ENCODE measurements around the gene PCK2. TPM values are rescaled to one million over a fixed set of nuclear protein-coding genes. Genes with fewer than 3 reads are reported as not detected.
A peak's percentile ranks its signal among the peaks of the same experiment; 100 is the strongest.

Gene PCK2
- total and polyA plus RNA-seq, 9 donors: 2.5 to 15.6 (median 3.6) TPM

- Histone ChIP-seq H3K4me1 (ENCODE audit: control insufficient read depth, insufficient read depth, low read length) (peaks cover 11% of the 10 kb centered on the region), H3K27ac (ENCODE audit: low read length) (no peak overlapping the region), H3K9me3 (replicated peaks; ENCODE audit: control insufficient read depth, low read depth, low read length) (no peaks in the 10 kb centered on the region), H3K4me3 (ENCODE audit: low read length) (no peak overlapping the region), H3K27me3 (ENCODE audit: control insufficient read depth, insufficient read depth, low read length) (peaks cover 41% of the 10 kb centered on the region), H3K36me3 (ENCODE audit: control insufficient read depth, insufficient read depth, low read length) (no peaks in the 10 kb centered on the region)
- 87% methylated on average over 1 of the region's 3 CpGs for WGBS (ENCODE audit: insufficient coverage)
- no peak for DNase-seq
These were observed 10.6 kb upstream of the PCK2 start for GRCh38 chr14:24083462-24083861.

DNA sequence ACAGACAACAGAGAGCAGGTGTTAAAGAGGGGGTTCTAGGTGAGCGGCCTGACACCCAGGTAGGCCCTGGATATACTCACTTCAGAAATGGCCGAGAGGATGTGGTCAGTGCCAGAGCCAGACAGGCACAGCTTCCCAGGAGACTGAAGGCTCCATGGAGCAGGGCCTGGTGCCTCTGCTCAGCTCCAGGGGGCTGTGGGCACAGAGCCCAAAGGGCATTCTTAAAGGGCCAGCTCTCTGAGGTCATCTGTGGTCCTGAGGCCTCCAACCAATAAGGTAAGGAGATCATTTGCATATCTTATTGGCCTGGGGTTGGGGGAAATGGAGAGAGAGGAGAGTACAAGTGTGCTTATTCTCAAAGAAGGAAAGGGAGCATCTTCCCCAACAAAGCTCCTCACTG, 9.7 kb upstream of the PCK2 start:
- DNase-seq: no peak
- no peaks in the 10 kb centered on the region for H3K36me3 ChIP-seq (ENCODE audit: control insufficient read depth, insufficient read depth, low read length)
- no peak overlapping the region for H3K4me3 ChIP-seq (ENCODE audit: low read length)
- H3K27ac ChIP-seq (ENCODE audit: low read length): no peak overlapping the region
- no peaks in the 10 kb centered on the region for H3K9me3 ChIP-seq (replicated peaks; ENCODE audit: control insufficient read depth, low read depth, low read length)
- H3K27me3 ChIP-seq (ENCODE audit: control insufficient read depth, insufficient read depth, low read length): peaks cover 35% of the 10 kb centered on the region
- 84% methylated on average over 2 of the region's 2 CpGs for WGBS (ENCODE audit: insufficient coverage)
- peaks cover 11% of the 10 kb centered on the region for H3K4me1 ChIP-seq (ENCODE audit: control insufficient read depth, insufficient read depth, low read length)

DNA sequence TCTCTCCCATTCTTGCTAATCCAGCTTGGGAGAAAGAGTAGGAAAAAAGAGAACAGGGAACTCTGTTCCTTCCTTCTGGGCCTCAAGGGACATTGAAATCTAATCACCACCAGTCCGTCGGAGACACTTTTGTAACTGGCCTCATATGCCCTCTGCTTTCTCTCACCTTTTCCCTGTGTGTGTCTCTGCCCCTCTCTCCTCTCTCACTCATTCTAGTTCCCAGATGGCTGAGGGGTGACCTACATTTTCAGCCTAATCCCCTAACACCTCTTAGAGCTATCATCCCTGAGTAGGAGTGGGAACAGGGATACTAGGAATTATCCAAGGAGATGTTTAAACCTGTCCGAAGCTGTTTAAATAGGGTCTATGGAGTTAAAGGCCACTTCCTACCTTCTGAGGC, 8.9 kb upstream of the PCK2 start:
- H3K9me3 ChIP-seq (replicated peaks; ENCODE audit: control insufficient read depth, low read depth, low read length): no peaks in the 10 kb centered on the region
- no peak overlapping the region for H3K4me3 ChIP-seq (ENCODE audit: low read length)
- no peaks in the 10 kb centered on the region for H3K36me3 ChIP-seq (ENCODE audit: control insufficient read depth, insufficient read depth, low read length)
- DNase-seq: no peak
- 33% methylated on average over 2 of the region's 3 CpGs for WGBS (ENCODE audit: insufficient coverage)
- H3K4me1 ChIP-seq (ENCODE audit: control insufficient read depth, insufficient read depth, low read length): peaks cover 12% of the 10 kb centered on the region
- no peak overlapping the region for H3K27ac ChIP-seq (ENCODE audit: low read length)
- H3K27me3 ChIP-seq (ENCODE audit: control insufficient read depth, insufficient read depth, low read length): peaks cover 27% of the 10 kb centered on the region

DNA sequence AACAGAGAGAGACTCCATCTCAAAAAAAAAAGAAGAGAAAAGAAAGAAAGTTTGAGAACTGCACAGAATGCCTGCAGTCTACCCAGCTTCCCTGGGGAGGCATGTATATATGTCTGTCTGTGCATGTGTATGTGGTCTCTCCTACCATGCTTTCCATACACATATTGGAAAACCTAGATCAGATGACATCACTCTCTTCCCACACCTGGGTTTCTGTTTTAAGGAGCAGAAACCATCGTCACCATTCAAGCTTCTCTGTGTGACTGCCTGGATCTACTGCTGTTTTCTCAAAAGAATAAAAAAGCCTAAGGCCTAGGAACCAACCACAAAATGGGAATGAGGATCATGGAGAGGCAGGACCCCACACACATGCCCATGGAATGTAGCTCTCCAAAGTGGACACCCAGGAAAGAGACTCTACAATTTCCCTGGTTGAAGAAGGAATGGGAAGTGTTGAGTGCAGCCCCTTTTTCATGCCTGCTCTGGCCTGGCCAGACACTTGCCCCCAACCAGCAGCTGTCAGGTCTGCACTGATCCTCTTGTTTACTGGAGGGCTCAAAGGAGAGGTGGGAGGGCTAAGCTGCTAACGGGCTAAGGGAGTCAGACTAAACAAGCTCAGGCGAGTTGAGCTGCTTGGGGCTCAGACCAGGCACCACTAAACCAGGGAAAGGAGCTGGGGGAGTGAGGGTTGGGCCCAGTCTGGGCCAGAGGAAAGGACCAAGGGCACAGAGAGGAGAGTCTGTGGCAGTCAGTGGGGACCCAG, 7.7 kb upstream of the PCK2 start:
- no peak overlapping the region for H3K4me3 ChIP-seq (ENCODE audit: low read length)
- no peak overlapping the region for H3K27ac ChIP-seq (ENCODE audit: low read length)
- H3K27me3 ChIP-seq (ENCODE audit: control insufficient read depth, insufficient read depth, low read length): peaks cover 16% of the 10 kb centered on the region
- peaks cover 9% of the 10 kb centered on the region for H3K4me1 ChIP-seq (ENCODE audit: control insufficient read depth, insufficient read depth, low read length)
- H3K36me3 ChIP-seq (ENCODE audit: control insufficient read depth, insufficient read depth, low read length): no peaks in the 10 kb centered on the region
- WGBS (ENCODE audit: insufficient coverage): 40% methylated on average over 1 of the region's 3 CpGs
- DNase-seq: no peak
- H3K9me3 ChIP-seq (replicated peaks; ENCODE audit: control insufficient read depth, low read depth, low read length): no peaks in the 10 kb centered on the region

GRCh38 chr14:24087004-24087403, 7.1 kb upstream of the PCK2 start:
- H3K4me1 ChIP-seq (ENCODE audit: control insufficient read depth, insufficient read depth, low read length): peaks cover 3% of the 10 kb centered on the region
- no peak overlapping the region for H3K4me3 ChIP-seq (ENCODE audit: low read length)
- H3K27ac ChIP-seq (ENCODE audit: low read length): no peak overlapping the region
- H3K27me3 ChIP-seq (ENCODE audit: control insufficient read depth, insufficient read depth, low read length): peaks cover 10% of the 10 kb centered on the region
- WGBS (ENCODE audit: insufficient coverage): no CpG with 5 or more reads among the region's 1 CpG
- no peaks in the 10 kb centered on the region for H3K36me3 ChIP-seq (ENCODE audit: control insufficient read depth, insufficient read depth, low read length)
- H3K9me3 ChIP-seq (replicated peaks; ENCODE audit: control insufficient read depth, low read depth, low read length): no peaks in the 10 kb centered on the region
- DNase-seq: no peak

DNA sequence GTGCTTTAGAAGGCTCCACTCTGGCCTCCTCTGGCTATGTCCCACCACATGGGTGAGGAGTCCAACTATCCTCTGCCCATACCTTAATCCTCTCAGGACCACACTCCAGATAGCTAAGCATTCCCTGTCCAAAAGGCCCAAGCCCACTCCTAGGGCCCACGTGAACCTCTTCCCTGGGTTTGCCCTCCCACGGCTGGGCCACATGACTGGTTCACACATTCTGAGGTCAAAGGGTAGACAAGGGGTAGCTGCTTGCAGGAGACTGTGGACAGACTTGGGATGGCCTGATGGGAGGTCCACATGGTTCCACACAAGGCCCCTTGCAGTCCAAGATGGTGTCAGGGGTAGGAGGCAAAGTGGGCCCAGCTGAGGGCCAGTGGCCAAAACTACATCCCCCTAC, 6.0 kb upstream of the PCK2 start:
- no peaks in the 10 kb centered on the region for H3K27me3 ChIP-seq (ENCODE audit: control insufficient read depth, insufficient read depth, low read length)
- H3K9me3 ChIP-seq (replicated peaks; ENCODE audit: control insufficient read depth, low read depth, low read length): no peaks in the 10 kb centered on the region
- no peaks in the 10 kb centered on the region for H3K36me3 ChIP-seq (ENCODE audit: control insufficient read depth, insufficient read depth, low read length)
- DNase-seq: no peak
- peaks cover 3% of the 10 kb centered on the region for H3K4me1 ChIP-seq (ENCODE audit: control insufficient read depth, insufficient read depth, low read length)
- WGBS (ENCODE audit: insufficient coverage): 93% methylated on average over 2 of the region's 2 CpGs
- H3K27ac ChIP-seq (ENCODE audit: low read length): no peak overlapping the region
- H3K4me3 ChIP-seq (ENCODE audit: low read length): no peak overlapping the region

DNA sequence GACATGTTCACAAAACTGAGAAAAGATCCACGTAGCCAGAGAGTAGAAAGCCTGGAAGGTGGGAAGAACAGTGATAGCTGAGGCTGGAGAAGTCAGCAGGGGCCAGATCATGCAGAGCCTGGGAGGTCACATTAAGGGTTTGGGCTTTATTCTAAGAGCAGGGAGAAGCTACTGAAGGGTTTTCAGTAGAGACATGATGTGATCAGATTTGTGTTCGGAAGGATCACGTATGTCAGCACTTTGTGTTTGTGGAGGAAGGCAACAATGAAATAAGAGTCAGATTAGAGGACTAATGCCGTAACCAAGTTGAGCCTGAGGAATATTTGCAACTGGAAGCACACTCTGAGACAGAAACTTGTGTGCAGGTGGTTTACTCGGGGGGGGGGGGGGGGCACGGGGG, 4.2 kb upstream of the PCK2 start:
- H3K4me3 ChIP-seq (ENCODE audit: low read length): no peak overlapping the region
- H3K9me3 ChIP-seq (replicated peaks; ENCODE audit: control insufficient read depth, low read depth, low read length): no peaks in the 10 kb centered on the region
- no peaks in the 10 kb centered on the region for H3K36me3 ChIP-seq (ENCODE audit: control insufficient read depth, insufficient read depth, low read length)
- H3K27me3 ChIP-seq (ENCODE audit: control insufficient read depth, insufficient read depth, low read length): no peaks in the 10 kb centered on the region
- peaks cover 16% of the 10 kb centered on the region for H3K4me1 ChIP-seq (ENCODE audit: control insufficient read depth, insufficient read depth, low read length)
- DNase-seq: no peak
- H3K27ac ChIP-seq (ENCODE audit: low read length): no peak overlapping the region
- WGBS (ENCODE audit: insufficient coverage): 88% methylated on average over 3 of the region's 6 CpGs

DNA sequence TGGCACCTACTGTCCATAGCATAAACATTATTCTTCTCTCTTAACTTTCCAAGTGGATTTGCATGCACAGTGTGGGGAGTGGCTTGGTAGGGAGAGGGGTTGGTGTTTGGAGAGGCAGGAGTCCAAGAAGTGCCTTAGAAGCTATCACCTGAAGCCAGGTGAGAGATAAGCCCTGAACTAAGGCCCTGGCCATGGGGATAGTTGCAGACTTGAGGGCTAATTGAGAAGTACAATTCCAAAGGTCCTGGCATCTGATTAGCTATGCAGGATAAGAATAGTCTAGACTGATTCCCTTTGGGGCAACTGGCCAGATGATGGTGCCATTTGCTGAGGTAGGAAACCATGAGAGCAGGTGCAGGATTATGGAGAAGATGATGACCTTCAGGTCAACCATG, 2.0 kb upstream of the PCK2 start:
- Histone ChIP-seq H3K27me3 (ENCODE audit: control insufficient read depth, insufficient read depth, low read length) (no peaks in the 10 kb centered on the region), H3K4me3 (ENCODE audit: low read length) (no peak overlapping the region), H3K27ac (ENCODE audit: low read length) (no peak overlapping the region), H3K9me3 (replicated peaks; ENCODE audit: control insufficient read depth, low read depth, low read length) (no peaks in the 10 kb centered on the region), H3K36me3 (ENCODE audit: control insufficient read depth, insufficient read depth, low read length) (no peaks in the 10 kb centered on the region), H3K4me1 (ENCODE audit: control insufficient read depth, insufficient read depth, low read length) (peaks cover 25% of the 10 kb centered on the region)
- no peak for DNase-seq

- no peaks in the 10 kb centered on the region for H3K9me3 ChIP-seq (replicated peaks; ENCODE audit: control insufficient read depth, low read depth, low read length)
- peaks cover 25% of the 10 kb centered on the region for H3K4me1 ChIP-seq (ENCODE audit: control insufficient read depth, insufficient read depth, low read length)
- WGBS (ENCODE audit: insufficient coverage): 63% methylated on average over 2 of the region's 4 CpGs
- no peaks in the 10 kb centered on the region for H3K27me3 ChIP-seq (ENCODE audit: control insufficient read depth, insufficient read depth, low read length)
- peak; percentile 43 for DNase-seq
- H3K27ac ChIP-seq (ENCODE audit: low read length): no peak overlapping the region
- no peak overlapping the region for H3K4me3 ChIP-seq (ENCODE audit: low read length)
- no peaks in the 10 kb centered on the region for H3K36me3 ChIP-seq (ENCODE audit: control insufficient read depth, insufficient read depth, low read length)
These were observed 1.5 kb upstream of the PCK2 start for GRCh38 chr14:24092505-24093206.

DNA sequence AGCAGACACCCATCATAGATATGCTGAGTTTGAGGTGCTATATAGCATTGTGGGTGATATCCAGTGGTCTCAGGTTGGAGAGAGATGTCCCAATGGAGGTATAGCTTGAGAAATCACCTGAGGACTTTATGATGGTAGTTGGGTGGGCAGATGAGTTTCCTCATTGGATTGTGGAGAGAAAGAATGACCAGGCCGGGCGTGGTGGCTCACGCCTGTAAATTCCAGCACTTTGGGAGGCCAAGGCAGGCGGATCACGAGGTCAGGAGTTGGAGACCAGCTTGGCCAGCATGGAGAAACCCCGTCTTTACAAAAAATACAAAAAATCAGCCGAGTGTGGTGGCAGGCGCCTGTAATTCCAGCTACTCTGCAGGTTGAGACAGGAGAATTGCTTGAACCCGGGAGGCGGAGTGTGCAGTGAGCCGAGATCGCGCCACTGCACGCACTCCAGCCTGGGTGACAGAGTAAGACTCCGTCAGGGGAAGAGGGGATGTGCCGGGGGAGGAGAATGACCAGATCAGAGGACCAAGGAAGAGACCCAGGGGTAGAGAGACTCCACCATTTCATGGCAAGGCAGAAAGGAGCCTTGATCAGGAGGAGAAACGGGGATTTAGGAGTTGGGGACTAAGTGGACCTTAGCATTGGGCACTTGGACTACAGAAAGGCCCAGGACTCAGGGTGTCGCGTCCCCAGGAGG, 757 bp upstream of the PCK2 start:
- WGBS (ENCODE audit: insufficient coverage): 82% methylated on average over 18 of the region's 19 CpGs
- Histone ChIP-seq H3K9me3 (replicated peaks; ENCODE audit: control insufficient read depth, low read depth, low read length) (no peaks in the 10 kb centered on the region), H3K27ac (ENCODE audit: low read length) (peak overlapping the region; percentile 25), H3K36me3 (ENCODE audit: control insufficient read depth, insufficient read depth, low read length) (no peaks in the 10 kb centered on the region), H3K27me3 (ENCODE audit: control insufficient read depth, insufficient read depth, low read length) (no peaks in the 10 kb centered on the region), H3K4me3 (ENCODE audit: low read length) (peak overlapping the region; percentile 76), H3K4me1 (ENCODE audit: control insufficient read depth, insufficient read depth, low read length) (peaks cover 25% of the 10 kb centered on the region)
- no peak for DNase-seq
